Embryonic facial prominence (tissue), 1 donor: ENCODE measurements around the gene GNAL.

Experiments
- DNase-seq: peaks from one replicate; pipeline ENCODE4 v3.0.0-alpha.2; 2016; ENCODE audit errors: extremely low spot score

The GNAL gene

GRCh38 chr18:11808001-11808855 is 119.2 kb downstream of the GNAL start:
- no peak for DNase-seq

- DNase-seq: no peak
Observed at GRCh38 chr18:11809895-11810294, 120.8 kb downstream of the GNAL start.

- DNase-seq: no peak
Observed at GRCh38 chr18:11810379-11810778, 121.3 kb downstream of the GNAL start.

- no peak for DNase-seq
Observed at GRCh38 chr18:11811009-11811408, 121.9 kb downstream of the GNAL start.

GRCh38 chr18:11817229-11817628 is 128.2 kb downstream of the GNAL start:
- no peak for DNase-seq

GRCh38 chr18:11818486-11819203 is 129.6 kb downstream of the GNAL start:
- DNase-seq: no peak

- no peak for DNase-seq
Observed at GRCh38 chr18:11819938-11820337, 130.9 kb downstream of the GNAL start.

GRCh38 chr18:11820697-11821096 is 131.6 kb downstream of the GNAL start:
- DNase-seq: no peak

GRCh38 chr18:11821208-11821607 is 132.1 kb downstream of the GNAL start:
- DNase-seq: no peak

- DNase-seq: no peak
Observed at GRCh38 chr18:11821643-11822237, 132.7 kb downstream of the GNAL start.

- DNase-seq: no peak
Observed at GRCh38 chr18:11823545-11823944, 134.5 kb downstream of the GNAL start.

- no peak for DNase-seq
Observed at GRCh38 chr18:11826836-11827235, 137.8 kb downstream of the GNAL start.

GRCh38 chr18:11828786-11829432 is 139.8 kb downstream of the GNAL start:
- no peak for DNase-seq

- DNase-seq: no peak
Observed at GRCh38 chr18:11830585-11830984, 141.5 kb downstream of the GNAL start.

- DNase-seq: peak; percentile 23
Observed at GRCh38 chr18:11831921-11832320, 142.9 kb downstream of the GNAL start.

- DNase-seq: no peak
Observed at GRCh38 chr18:11834772-11835171, 145.7 kb downstream of the GNAL start.

GRCh38 chr18:11839556-11839955 is 150.5 kb downstream of the GNAL start:
- no peak for DNase-seq

GRCh38 chr18:11840493-11840892 is 151.4 kb downstream of the GNAL start:
- no peak for DNase-seq

- DNase-seq: no peak
Observed at GRCh38 chr18:11842562-11842961, 153.5 kb downstream of the GNAL start.

GRCh38 chr18:11844436-11844835 is 155.4 kb downstream of the GNAL start:
- DNase-seq: no peak

GRCh38 chr18:11845654-11846053 is 156.6 kb downstream of the GNAL start:
- no peak for DNase-seq

- no peak for DNase-seq
Observed at GRCh38 chr18:11847811-11848210, 158.7 kb downstream of the GNAL start.
